OCI-LY1 (cell line): Measurements from ENCODE around the gene PPM1G.

ENCODE experiments used
- H2AFZ ChIP-seq: fragments of 200-600 bp; sonication (generic), shearing (Covaris generic); 2 replicates; pipeline ENCODE4 v1.6.0; 2014; ENCODE audit warnings: antibody characterized with exemption, mild to moderate bottlenecking, low read length
- H3F3A ChIP-seq: fragments of 200-600 bp; sonication (generic), shearing (Covaris generic); 2 replicates; pipeline ENCODE4 v1.6.0; 2014; ENCODE audit warnings: mild to moderate bottlenecking, antibody characterized with exemption, low read length, moderate library complexity; ENCODE audit not compliant: insufficient read depth
- H3K27ac ChIP-seq: fragments of 200-600 bp; sonication (generic); 2 replicates; pipeline ENCODE4 v1.5.1; 2014; ENCODE audit warnings: low read length, mixed run types, mild to moderate bottlenecking, low read depth; ENCODE audit not compliant: poor library complexity, severe bottlenecking
- H3K27me3 ChIP-seq: fragments of 200-600 bp; sonication (generic); 2 replicates; pipeline ENCODE4 v1.6.0; 2014; ENCODE audit warnings: antibody characterized with exemption, mild to moderate bottlenecking, low read length, moderate library complexity; ENCODE audit not compliant: insufficient read depth
- H3K36me3 ChIP-seq: fragments of 200-600 bp; sonication (generic); 2 replicates; pipeline ENCODE4 v1.6.1; 2014; ENCODE audit warnings: mild to moderate bottlenecking, antibody characterized with exemption, low read length, moderate library complexity, mixed read lengths; ENCODE audit not compliant: insufficient read depth
- H3K4me1 ChIP-seq: fragments of 200-600 bp; sonication (generic); 2 replicates; pipeline ENCODE4 v1.5.1; 2014; ENCODE audit warnings: mild to moderate bottlenecking, low read length, moderate library complexity; ENCODE audit not compliant: insufficient read depth, severe bottlenecking
- H3K4me2 ChIP-seq: fragments of 200-600 bp; sonication (generic), shearing (Covaris generic); 2 replicates; pipeline ENCODE4 v1.6.1; 2014; ENCODE audit warnings: low read length
- H3K4me3 ChIP-seq: fragments of 200-600 bp; sonication (generic); 2 replicates; pipeline ENCODE4 v1.5.1; 2014; ENCODE audit warnings: low read length, low read depth, mild to moderate bottlenecking, mixed read lengths; ENCODE audit not compliant: poor library complexity, severe bottlenecking
- H3K79me2 ChIP-seq: fragments of 200-600 bp; shearing (Covaris generic); 2 replicates; pipeline ENCODE4 v1.6.1; 2016; ENCODE audit warnings: mixed run types, low read length, mixed read lengths; ENCODE audit not compliant: insufficient read depth
- H3K9ac ChIP-seq: fragments of 200-600 bp; sonication (generic), shearing (Covaris generic); 2 replicates; pipeline ENCODE4 v1.6.1; 2014; ENCODE audit warnings: mild to moderate bottlenecking, low read length, mixed read lengths
- H3K9me2 ChIP-seq: fragments of 200-600 bp; sonication (generic), shearing (Covaris generic); 2 replicates; pipeline ENCODE4 v1.6.1; 2014; ENCODE audit warnings: low read depth, mild to moderate bottlenecking, low read length, mixed read lengths
- H3K9me3 ChIP-seq: fragments of 200-600 bp; shearing (Covaris generic); 2 replicates; pipeline ENCODE4 v1.6.1; 2014; ENCODE audit warnings: low read length, mixed read lengths
- H4K20me1 ChIP-seq: fragments of 200-600 bp; sonication (generic), shearing (Covaris generic); 2 replicates; pipeline ENCODE4 v1.6.0; 2016; ENCODE audit warnings: mild to moderate bottlenecking, low read length; ENCODE audit not compliant: insufficient read depth
- CTCF ChIP-seq: fragments of 200-600 bp; sonication (generic), shearing (Covaris generic); IDR thresholded peaks from 2 replicates; pipeline ENCODE4 v1.5.1; 2017; ENCODE audit warnings: mild to moderate bottlenecking, antibody characterized with exemption, low read length, moderate library complexity, mixed read lengths
- EZH2 ChIP-seq: fragments of 200-600 bp; sonication (generic), shearing (Covaris generic); IDR thresholded peaks from 2 replicates; pipeline ENCODE4 v1.8.0; 2017; ENCODE audit warnings: borderline replicate concordance, mixed run types, mild to moderate bottlenecking, antibody characterized with exemption, low read length, moderate library complexity, mixed read lengths

Gene PPM1G

DNA sequence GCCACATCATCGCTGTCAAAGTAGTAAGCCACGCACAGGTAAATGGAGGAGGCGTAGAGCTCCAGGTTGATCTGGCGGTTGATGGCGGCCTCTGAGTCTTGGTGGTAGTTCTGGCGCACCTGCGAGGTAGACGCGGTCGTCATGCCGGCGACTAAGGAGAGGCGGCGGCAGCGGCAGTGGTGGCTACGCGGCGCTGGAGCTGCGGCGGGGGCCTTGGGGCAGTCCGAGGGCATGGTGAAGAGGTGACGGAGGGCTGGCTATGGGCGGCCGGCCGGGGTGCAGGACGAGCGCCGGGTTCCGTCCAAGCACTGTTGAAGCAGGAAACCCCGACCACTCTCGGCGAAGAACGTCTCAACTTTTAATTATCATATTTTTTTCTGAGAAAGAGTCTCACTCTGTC is 16.2 kb downstream of the PPM1G start:
- TF ChIP-seq CTCF (no peak), EZH2 (no peak)
- H3K36me3 ChIP-seq = peaks cover 31% of the 10 kb centered on the region
- peaks cover 86% of the 10 kb centered on the region for H3K79me2 ChIP-seq

GRCh38 chr2:27390822-27391679 is 18.3 kb downstream of the PPM1G start:
- H3K4me1 ChIP-seq = no peaks in the 10 kb centered on the region
- H3K9me2 ChIP-seq = no peaks in the 10 kb centered on the region
- no peak overlapping the region for H3K27ac ChIP-seq
- peaks cover 64% of the 10 kb centered on the region for H3K79me2 ChIP-seq
- no peak overlapping the region for H3K4me2 ChIP-seq
- H3F3A ChIP-seq = no peaks in the 10 kb centered on the region
- H3K36me3 ChIP-seq = peaks cover 33% of the 10 kb centered on the region
- no peak overlapping the region for H3K4me3 ChIP-seq
- H3K9ac ChIP-seq = no peak overlapping the region
- no peaks in the 10 kb centered on the region for H3K9me3 ChIP-seq
- H3K27me3 ChIP-seq = no peaks in the 10 kb centered on the region
- H2AFZ ChIP-seq = no peak overlapping the region
- no peaks in the 10 kb centered on the region for H4K20me1 ChIP-seq
- no peak for TF ChIP-seq CTCF
- no peak for TF ChIP-seq EZH2

More for the DNA sequence above, 16.2 kb downstream of the PPM1G start:
- no peak overlapping the region for H3K9ac ChIP-seq
- no peaks in the 10 kb centered on the region for H4K20me1 ChIP-seq
- H3K4me2 ChIP-seq = no peak overlapping the region
- no peak overlapping the region for H3K4me3 ChIP-seq
- H3K4me1 ChIP-seq = no peaks in the 10 kb centered on the region
- no peak overlapping the region for H3K27ac ChIP-seq
- H3K9me3 ChIP-seq = no peaks in the 10 kb centered on the region
- H3F3A ChIP-seq = no peaks in the 10 kb centered on the region
- H3K9me2 ChIP-seq = no peaks in the 10 kb centered on the region
- no peaks in the 10 kb centered on the region for H3K27me3 ChIP-seq
- H2AFZ ChIP-seq = no peak overlapping the region

DNA sequence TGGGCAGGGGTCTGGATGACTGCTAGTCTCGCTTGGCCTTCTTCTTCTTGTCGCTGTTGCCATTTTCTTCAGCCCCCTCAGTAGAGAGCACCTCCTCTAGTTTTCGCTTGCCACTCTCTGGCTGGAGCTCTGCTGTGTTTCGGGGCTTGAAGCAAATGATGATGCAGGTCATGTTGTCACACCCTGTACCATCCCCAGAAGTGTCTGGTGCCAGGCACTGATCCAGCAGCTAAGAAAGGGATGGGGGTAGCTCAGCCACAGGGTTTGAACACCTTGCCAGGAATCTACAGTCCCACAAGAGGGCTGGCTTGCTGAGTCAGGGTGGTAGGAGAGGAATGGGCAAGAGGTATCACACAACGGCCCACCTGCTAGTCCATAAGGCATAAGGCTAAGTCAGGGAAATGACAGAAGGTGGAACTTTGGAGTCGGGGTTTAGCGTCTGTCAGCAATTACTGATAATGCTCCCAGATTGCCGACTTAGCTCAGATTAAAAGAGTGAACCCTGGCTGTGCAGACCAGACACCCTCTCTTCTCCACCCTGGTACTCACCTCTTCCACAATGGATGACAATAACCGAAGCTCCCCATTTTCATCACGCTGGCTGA is 27.7 kb downstream of the PPM1G start:
- no peaks in the 10 kb centered on the region for H3K79me2 ChIP-seq
- no peaks in the 10 kb centered on the region for H3K27me3 ChIP-seq
- TF ChIP-seq EZH2 = no peak
- no peaks in the 10 kb centered on the region for H3K9me3 ChIP-seq
- H3K9ac ChIP-seq = no peak overlapping the region; the same call in 1 of the 2 replicates
- H3K27ac ChIP-seq = peak overlapping the region; percentile 77
- no peak overlapping the region for H3K4me3 ChIP-seq
- no peaks in the 10 kb centered on the region for H3K9me2 ChIP-seq
- no peak overlapping the region for H3K4me2 ChIP-seq
- peaks cover 88% of the 10 kb centered on the region for H3K36me3 ChIP-seq
- no peak overlapping the region for H2AFZ ChIP-seq
- peaks cover 25% of the 10 kb centered on the region for H3K4me1 ChIP-seq
- H4K20me1 ChIP-seq = no peaks in the 10 kb centered on the region
- H3F3A ChIP-seq = 0 out of 2 replicates have a peak, but pooled peaks cover 2% of the 10 kb centered on the region
